ENCODE results near the gene SOX18. TPM values are rescaled to one million over a fixed set of nuclear protein-coding genes. Genes with fewer than 3 reads are reported as not detected.

The SOX18 gene
- total RNA-seq, 1 donor from 2014 or later: 0.84 TPM

DNA sequence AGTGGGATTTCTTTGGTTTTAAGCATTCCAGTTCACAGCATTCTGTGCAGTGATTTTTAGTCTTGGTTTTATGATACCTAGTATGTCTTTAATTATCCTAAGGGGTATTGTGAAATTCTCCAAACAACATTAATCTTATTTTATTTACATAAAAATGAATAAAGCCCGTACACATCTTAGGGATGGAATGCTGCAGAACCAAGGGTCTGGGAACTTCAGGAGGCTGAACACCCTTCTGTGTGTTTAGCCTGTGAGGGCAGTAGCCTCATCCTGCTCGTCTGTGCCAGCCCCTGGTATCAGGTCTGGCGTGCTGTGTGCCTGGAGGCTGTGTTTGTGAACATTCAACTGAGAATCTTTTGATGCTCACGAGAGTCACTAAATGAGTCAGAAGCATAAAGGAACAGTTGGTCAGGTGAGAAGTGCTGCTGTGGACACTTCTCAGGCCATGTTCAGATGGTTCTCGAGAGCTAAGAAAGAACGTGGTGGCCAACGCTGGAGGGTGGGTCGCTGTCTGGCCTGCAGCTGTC, 38.7 kb downstream of the SOX18 start:
- peaks cover 38% of the 10 kb centered on the region for H3K4me1 Mint-ChIP-seq
- peaks cover 70% of the 10 kb centered on the region for H3K36me3 Mint-ChIP-seq (ENCODE audit: low read depth)
- H3K9me3 Mint-ChIP-seq: no peaks in the 10 kb centered on the region
- peak; percentile 63 for DNase-seq
- intact Hi-C loops (cut with micrococcal nuclease): no loop called here
- no peaks in the 10 kb centered on the region for H3K27me3 Mint-ChIP-seq
- H3K4me3 Mint-ChIP-seq: no peak overlapping the region
- H3K27ac Mint-ChIP-seq: peak overlapping the region; percentile 74

DNA sequence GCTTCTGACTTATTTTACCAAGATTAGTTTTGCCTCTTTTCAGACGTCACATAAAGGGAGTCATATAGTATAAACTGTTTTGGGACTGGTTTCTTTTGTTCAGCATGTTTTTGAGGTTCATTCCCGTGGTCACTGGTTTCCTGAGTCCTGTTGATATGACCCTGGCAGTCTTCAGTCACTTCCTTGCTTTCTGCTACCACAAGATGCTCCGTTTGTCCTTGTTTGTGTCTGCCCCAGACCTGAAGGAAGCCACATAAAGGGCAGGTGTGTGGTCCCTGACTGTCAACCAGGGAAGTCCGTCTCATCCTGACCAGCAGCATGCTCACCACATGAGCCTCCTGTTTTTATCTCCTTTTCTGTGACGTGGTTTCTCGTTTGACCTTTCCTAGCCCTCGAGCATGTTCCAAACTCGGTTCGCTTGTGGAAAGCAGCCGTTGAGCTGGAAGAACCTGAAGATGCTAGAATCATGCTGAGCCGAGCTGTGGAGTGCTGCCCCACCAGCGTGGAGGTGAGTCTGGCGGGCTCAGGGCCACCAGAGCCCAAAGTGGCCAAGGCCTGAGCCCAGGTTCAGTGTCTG, 39.5 kb downstream of the SOX18 start:
- peaks cover 35% of the 10 kb centered on the region for H3K4me1 Mint-ChIP-seq
- intact Hi-C loops (cut with micrococcal nuclease): no loop called here
- H3K36me3 Mint-ChIP-seq (ENCODE audit: low read depth): peaks cover 72% of the 10 kb centered on the region
- H3K4me3 Mint-ChIP-seq: peak overlapping the region; percentile 10
- no peaks in the 10 kb centered on the region for H3K27me3 Mint-ChIP-seq
- peak overlapping the region; percentile 52 for H3K27ac Mint-ChIP-seq
- peak; percentile 73 for DNase-seq
- H3K9me3 Mint-ChIP-seq: no peaks in the 10 kb centered on the region

DNA sequence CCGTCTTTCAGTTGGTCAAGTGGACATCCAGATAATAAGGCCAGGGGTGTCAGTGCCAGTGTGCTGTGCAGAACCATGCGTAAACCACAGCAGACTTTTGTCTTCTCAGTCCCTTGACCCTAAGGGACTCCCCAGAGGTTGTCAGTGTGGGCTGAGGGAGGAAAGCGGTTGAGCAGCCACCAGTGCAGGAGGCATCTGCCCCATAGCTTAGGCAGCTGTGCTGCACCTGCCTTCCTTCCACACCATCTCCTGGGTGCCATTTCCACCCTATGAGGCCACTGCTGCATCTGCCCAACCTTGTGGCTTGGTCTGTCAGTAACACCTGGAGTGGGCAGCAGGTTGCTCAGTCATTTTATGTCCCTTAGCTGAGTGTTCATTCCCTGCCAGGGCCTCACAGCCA, 42.5 kb downstream of the SOX18 start:
- H3K36me3 Mint-ChIP-seq (ENCODE audit: low read depth): peaks cover 77% of the 10 kb centered on the region
- intact Hi-C loops (cut with micrococcal nuclease): no loop called here
- no peak overlapping the region for H3K27ac Mint-ChIP-seq
- H3K4me1 Mint-ChIP-seq: peaks cover 21% of the 10 kb centered on the region
- no peaks in the 10 kb centered on the region for H3K9me3 Mint-ChIP-seq
- no peak for DNase-seq
- H3K4me3 Mint-ChIP-seq: no peak overlapping the region
- H3K27me3 Mint-ChIP-seq: no peaks in the 10 kb centered on the region

DNA sequence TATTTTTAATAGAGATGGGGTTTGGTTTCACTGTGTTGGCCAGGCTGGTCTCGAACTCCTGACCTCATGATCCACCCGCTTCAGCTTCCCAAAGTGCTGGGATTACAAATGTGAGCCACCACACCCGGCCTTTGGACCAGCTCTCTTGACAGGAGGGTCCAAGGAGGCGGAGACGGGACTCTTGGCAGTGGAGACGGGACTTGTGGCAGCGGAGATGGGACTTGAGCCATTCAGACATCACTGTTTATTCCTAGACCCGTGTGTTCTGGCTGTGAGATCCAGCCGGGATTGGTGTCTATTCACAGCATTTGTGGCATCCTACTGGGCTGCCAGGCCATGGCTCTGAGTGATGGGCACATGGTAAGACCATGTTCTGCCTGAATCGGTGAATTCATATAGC, 42.9 kb downstream of the SOX18 start:
- Mint-ChIP-seq H3K4me1 (peaks cover 22% of the 10 kb centered on the region), H3K4me3 (no peak overlapping the region), H3K27ac (no peak overlapping the region), H3K27me3 (no peaks in the 10 kb centered on the region), H3K36me3 (ENCODE audit: low read depth) (peaks cover 79% of the 10 kb centered on the region), H3K9me3 (no peaks in the 10 kb centered on the region)
- no peak for DNase-seq
- intact Hi-C loops (cut with micrococcal nuclease): no loop called here

DNA sequence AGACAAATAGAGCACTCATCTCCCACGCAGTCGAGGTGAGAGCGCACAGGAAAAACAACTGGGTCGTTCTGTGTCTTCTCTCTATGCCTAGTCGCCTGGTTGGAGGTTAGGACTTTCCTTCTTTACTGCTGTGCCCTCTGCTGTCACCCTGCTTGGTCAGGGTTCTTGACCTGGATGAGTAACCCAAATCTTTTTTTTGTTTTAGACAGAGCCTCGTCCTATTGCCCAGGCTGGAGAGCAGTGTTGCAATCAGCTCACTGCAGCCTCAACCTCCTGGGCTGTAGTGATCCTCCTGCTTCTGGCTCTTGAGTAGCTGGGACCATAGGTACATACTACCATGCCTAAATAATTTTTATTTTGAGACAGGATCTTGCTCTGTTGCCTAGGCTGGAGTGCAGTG, 44.0 kb downstream of the SOX18 start:
- no peak for DNase-seq
- intact Hi-C loops (cut with micrococcal nuclease): no loop called here
- H3K27me3 Mint-ChIP-seq: no peaks in the 10 kb centered on the region
- H3K27ac Mint-ChIP-seq: no peak overlapping the region
- H3K36me3 Mint-ChIP-seq (ENCODE audit: low read depth): peaks cover 76% of the 10 kb centered on the region
- H3K4me1 Mint-ChIP-seq: peaks cover 18% of the 10 kb centered on the region
- no peak overlapping the region for H3K4me3 Mint-ChIP-seq
- H3K9me3 Mint-ChIP-seq: no peaks in the 10 kb centered on the region

DNA sequence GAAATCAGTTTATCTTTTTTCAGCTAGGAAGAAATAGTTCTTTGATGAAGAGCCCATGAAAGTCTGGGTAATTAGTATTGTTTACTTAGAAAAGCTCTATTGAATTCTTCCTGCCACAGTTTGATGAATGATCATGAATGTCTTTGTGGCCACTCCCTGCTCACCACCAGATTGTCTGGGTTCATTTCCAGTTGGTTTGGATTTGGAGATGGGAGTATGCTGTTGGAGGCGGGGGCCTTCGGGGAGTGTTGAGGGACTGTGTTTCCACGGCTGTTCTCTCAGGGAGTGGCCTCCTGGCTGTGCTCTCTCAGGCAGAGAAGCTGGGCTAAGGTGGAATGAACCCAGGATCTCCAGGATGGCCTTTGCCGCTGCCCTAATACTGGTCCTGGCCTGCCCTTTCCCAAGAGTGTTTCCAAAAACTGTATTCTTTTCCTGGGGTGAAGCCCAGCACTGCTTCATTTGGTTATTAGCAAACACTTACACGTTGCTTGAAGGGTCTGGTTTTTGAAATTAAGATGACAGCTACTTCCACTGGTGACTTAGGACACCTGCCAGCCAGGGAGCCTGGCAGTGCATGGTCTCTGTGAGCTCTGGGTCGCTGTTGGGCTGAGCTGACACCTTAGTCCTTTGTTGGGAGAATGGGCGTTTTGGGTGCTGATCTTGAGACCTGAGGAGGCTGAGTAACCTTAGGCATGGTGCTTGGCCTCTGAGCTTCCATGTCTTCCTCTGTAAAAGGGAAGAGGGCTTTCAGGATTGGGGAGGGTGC, 45.3 kb downstream of the SOX18 start:
- no peak for DNase-seq
- no peak overlapping the region for H3K4me3 Mint-ChIP-seq
- peaks cover 71% of the 10 kb centered on the region for H3K36me3 Mint-ChIP-seq (ENCODE audit: low read depth)
- H3K27ac Mint-ChIP-seq: no peak overlapping the region
- intact Hi-C loops (cut with micrococcal nuclease): no loop called here
- H3K9me3 Mint-ChIP-seq: no peaks in the 10 kb centered on the region
- H3K27me3 Mint-ChIP-seq: no peaks in the 10 kb centered on the region
- peaks cover 8% of the 10 kb centered on the region for H3K4me1 Mint-ChIP-seq

DNA sequence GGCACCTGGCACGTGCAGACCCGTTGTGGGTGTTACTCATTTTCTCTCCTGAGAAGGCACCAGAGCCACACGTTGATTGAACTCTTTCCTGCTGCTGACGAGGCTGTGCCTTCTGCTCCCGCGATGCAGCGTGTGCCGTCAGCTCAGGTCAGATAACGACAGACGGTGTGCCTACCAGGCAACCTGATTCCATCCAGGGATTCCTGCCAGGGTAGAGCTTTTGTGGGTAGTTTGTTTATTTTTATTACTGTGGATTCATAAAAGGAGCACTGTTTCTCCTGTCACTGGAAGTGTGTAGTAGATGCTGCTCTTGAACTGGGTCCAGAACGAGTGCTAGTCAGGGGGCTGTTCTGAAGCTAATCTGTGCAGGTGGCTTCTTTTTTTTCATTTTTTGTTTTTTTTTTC, 47.8 kb downstream of the SOX18 start:
- H3K36me3 Mint-ChIP-seq (ENCODE audit: low read depth): peaks cover 63% of the 10 kb centered on the region
- no peak overlapping the region for H3K4me3 Mint-ChIP-seq
- intact Hi-C loops (cut with micrococcal nuclease): no loop called here
- H3K9me3 Mint-ChIP-seq: no peaks in the 10 kb centered on the region
- peaks cover 2% of the 10 kb centered on the region for H3K4me1 Mint-ChIP-seq
- no peaks in the 10 kb centered on the region for H3K27me3 Mint-ChIP-seq
- no peak overlapping the region for H3K27ac Mint-ChIP-seq
- DNase-seq: no peak

DNA sequence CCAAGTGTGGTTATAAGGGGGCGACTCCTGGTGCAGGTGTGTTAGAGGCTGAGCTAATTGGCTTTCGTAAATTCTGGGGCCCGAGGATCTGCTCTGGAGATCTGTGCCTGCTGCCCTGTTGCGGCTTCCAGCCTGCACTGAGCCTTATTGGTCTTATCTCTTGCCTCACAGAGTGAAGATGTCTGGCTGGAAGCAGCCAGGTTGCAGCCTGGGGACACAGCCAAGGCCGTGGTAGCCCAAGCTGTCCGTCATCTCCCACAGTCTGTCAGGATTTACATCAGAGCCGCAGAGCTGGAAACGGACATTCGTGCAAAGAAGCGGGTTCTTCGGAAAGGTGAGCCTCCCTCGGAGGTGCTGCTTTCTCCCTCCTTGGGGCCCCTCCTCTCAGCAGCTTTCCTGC, 48.5 kb downstream of the SOX18 start:
- Mint-ChIP-seq H3K36me3 (ENCODE audit: low read depth) (peaks cover 62% of the 10 kb centered on the region), H3K4me3 (no peak overlapping the region), H3K9me3 (no peaks in the 10 kb centered on the region), H3K4me1 (peaks cover 2% of the 10 kb centered on the region), H3K27ac (no peak overlapping the region), H3K27me3 (no peaks in the 10 kb centered on the region)
- intact Hi-C loops (cut with micrococcal nuclease): no loop called here
- no peak for DNase-seq

Other genes with a start within 250 kb of the SOX18 start
- gene ZBTB46, start 218.4 kb downstream of the SOX18 start, total RNA-seq: 0.84 and 1.0 TPM in 2 replicates
- 0.19 TPM in 1 of 2 replicates, not detected in the other for gene ABHD16B, start 188.1 kb downstream of the SOX18 start, total RNA-seq
- gene TPD52L2, start 184.4 kb downstream of the SOX18 start, total RNA-seq: 75.9 and 78.8 TPM in 2 replicates
- gene DNAJC5, start 154.5 kb downstream of the SOX18 start, total RNA-seq: 42.3 and 43.1 TPM in 2 replicates
- gene UCKL1, start 93.2 kb downstream of the SOX18 start, total RNA-seq: 48.1 and 49.5 TPM in 2 replicates
- 26.0 and 26.9 TPM in 2 replicates for gene ZNF512B, start 79.7 kb downstream of the SOX18 start, total RNA-seq
- 34.4 and 37.5 TPM in 2 replicates for gene SAMD10, start 70.0 kb downstream of the SOX18 start, total RNA-seq
- 79.5 and 81.3 TPM in 2 replicates for gene PRPF6, start 68.5 kb downstream of the SOX18 start, total RNA-seq
- gene C20orf204, start 13.5 kb downstream of the SOX18 start, total RNA-seq: 5.5 and 6.8 TPM in 2 replicates
- 35.4 and 36.8 TPM in 2 replicates for gene TCEA2, start 13.6 kb upstream of the SOX18 start, total RNA-seq
- 50.0 TPM in 2 replicates for gene RGS19, start 29.9 kb upstream of the SOX18 start, total RNA-seq
- 0.23 and 0.28 TPM in 2 replicates for gene OPRL1, start 30.4 kb upstream of the SOX18 start, total RNA-seq
- gene LKAAEAR1, start 34.8 kb upstream of the SOX18 start, total RNA-seq: 0.23 TPM in 1 of 2 replicates, not detected in the other
- not detected in 2 replicates for gene NPBWR2, start 57.9 kb upstream of the SOX18 start, total RNA-seq
- not detected in 2 replicates for gene MYT1, start 114.8 kb upstream of the SOX18 start, total RNA-seq
- 34.6 TPM in 2 replicates for gene PCMTD2, start 206.1 kb upstream of the SOX18 start, total RNA-seq

Data from activated CD4-positive, alpha-beta T cell treated with anti-CD3 and anti-CD28 coated beads, Interleukin-2, amount 10 ng/mL, durations not matched to agents 24 days and 14 days (primary cell).